ENCODE data around the gene CSNK1G3. TPM values are rescaled to one million over a fixed set of nuclear protein-coding genes. Genes with fewer than 3 reads are reported as not detected.
"Not testable (repeated sequence)": the region's sequence is repeated elsewhere in the genome, so short reads cannot be mapped to it uniquely, and the experiment has no call there.

CSNK1G3 gene
- total and polyA plus RNA-seq, 5 donors from 2014 or later: 20.7 to 63.1 (median 28.2) TPM

DNA sequence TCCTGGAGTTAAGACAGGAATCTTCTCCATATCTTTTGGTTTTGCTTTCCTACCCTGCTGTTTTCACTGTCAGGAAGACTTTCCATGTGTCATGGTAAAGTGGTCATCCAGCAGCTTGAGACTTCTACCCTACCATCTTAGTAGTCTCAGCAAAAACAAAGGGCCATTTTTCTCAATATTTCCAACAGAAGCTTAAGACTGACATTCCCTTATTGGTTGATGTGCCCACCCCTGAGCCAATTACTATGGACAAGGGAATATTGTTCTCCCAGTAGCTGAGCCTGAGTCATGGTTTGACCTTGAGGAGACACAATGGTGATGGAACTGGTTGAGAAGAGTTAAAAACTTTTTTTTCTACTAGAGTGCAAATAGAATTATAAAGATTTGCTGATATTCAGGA, 105.6 kb downstream of the CSNK1G3 start:
- no peak overlapping the region for H3K27ac ChIP-seq (ENCODE audit: insufficient read depth, low read length, poor library complexity, severe bottlenecking)
- DNase-seq: no peak
- no peaks in the 10 kb centered on the region for H3K9me3 ChIP-seq (ENCODE audit: control insufficient read depth in 2 of 2, low read length in 2 of 2)
- Mint-ChIP-seq H3K9me3 (peaks cover 0 to 2% (median 0%) of the 10 kb centered on the region in 7 donors), H3K27me3 (no peaks in the 10 kb centered on the region), H3K4me3 (no peak overlapping the region), H3K27ac (no peak overlapping the region), H3K4me1 (no peaks in the 10 kb centered on the region), H3K36me3 (peaks cover 14% of the 10 kb centered on the region)
- peaks cover 12% of the 10 kb centered on the region for H3K36me3 ChIP-seq (ENCODE audit: control insufficient read depth, insufficient read depth, low read length)
- H3K4me1 ChIP-seq (ENCODE audit: control insufficient read depth, insufficient read depth, low read length, poor library complexity, severe bottlenecking): no peaks in the 10 kb centered on the region
- H3K27me3 ChIP-seq (ENCODE audit: control insufficient read depth, insufficient read depth, low read length): no peaks in the 10 kb centered on the region
- no peak overlapping the region for H3K4me3 ChIP-seq (ENCODE audit: low read depth, low read length)
- ATAC-seq (ENCODE audit: low read depth in 2 of 2): no peak

DNA sequence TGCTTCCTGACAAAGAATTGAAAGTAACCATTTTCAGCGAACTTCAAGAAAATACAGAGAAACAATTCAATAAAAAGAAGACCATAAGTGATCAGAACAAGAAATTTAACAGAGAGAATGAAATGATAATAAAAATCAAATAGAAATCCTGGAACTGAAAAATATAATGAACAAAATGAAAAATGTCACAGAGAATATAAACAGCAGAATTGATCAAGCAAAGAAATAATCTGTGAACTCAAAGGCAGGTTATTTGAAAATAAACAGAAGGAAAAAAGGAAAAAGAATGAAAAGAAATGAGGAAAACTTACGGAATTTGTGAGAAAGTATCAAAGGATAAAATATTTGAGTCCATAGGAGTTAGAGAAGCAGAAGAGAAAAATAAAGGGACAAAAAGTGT, 114.1 kb downstream of the CSNK1G3 start:
- ATAC-seq (ENCODE audit: low read depth in 2 of 2) (no peak), DNase-seq (no peak)
- Histone ChIP-seq H3K36me3 (ENCODE audit: control insufficient read depth, insufficient read depth, low read length) (no peaks in the 10 kb centered on the region), H3K4me1 (ENCODE audit: control insufficient read depth, insufficient read depth, low read length, poor library complexity, severe bottlenecking) (no peaks in the 10 kb centered on the region), H3K27ac (ENCODE audit: insufficient read depth, low read length, poor library complexity, severe bottlenecking) (no peak overlapping the region), H3K4me3 (ENCODE audit: low read depth, low read length) (no peak overlapping the region), H3K9me3 (ENCODE audit: control insufficient read depth in 2 of 2, low read length in 2 of 2) (peaks cover 14 to 23% of the 10 kb centered on the region in 2 experiments), H3K27me3 (ENCODE audit: control insufficient read depth, insufficient read depth, low read length) (peaks cover 1% of the 10 kb centered on the region)
- no peak overlapping the region for H3K4me3 Mint-ChIP-seq
- H3K4me1 Mint-ChIP-seq: no peaks in the 10 kb centered on the region
- H3K27me3 Mint-ChIP-seq: peaks cover 26% of the 10 kb centered on the region
- H3K36me3 Mint-ChIP-seq: no peaks in the 10 kb centered on the region
- H3K9me3 Mint-ChIP-seq: peaks cover 0 to 38% (median 14%) of the 10 kb centered on the region in 7 donors
- peak overlapping the region in 1 of 3 donors; percentile 5 for H3K27ac Mint-ChIP-seq

DNA sequence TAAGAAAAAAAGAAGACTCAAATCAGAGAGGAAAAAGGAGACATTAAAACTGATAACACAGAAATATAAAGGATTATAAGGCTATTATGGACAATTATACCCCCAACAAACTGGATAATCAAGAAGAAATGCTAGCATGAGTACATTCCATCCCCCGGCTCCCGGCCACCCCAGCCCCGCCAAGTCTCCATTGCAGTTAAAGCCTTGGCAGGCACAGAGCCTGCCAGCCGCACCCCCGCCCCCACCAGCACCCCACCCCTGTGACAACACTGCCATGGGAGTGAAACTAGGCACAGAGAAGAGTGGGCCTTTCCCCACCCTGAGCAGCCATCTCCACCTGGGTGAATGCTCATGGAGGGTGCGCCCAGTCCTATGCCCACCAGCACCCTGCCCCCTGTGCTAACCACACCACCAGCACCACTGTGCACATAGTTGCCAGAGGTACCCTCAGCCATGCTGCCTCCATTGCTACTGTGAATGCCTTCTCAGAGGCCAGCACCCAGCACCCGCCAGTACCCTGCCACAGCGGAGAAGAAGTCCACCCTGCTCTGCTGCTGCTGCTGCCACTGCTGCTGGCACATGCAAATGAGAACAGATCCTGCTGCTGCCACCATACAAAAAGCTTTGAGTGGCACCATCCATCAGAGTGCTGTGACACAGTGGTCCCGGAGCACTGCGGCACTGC, 117.0 kb downstream of the CSNK1G3 start:
- peaks cover 37% of the 10 kb centered on the region for H3K27me3 Mint-ChIP-seq
- Histone ChIP-seq H3K36me3 (ENCODE audit: control insufficient read depth, insufficient read depth, low read length) (no peaks in the 10 kb centered on the region), H3K4me3 (ENCODE audit: low read depth, low read length) (no peak overlapping the region), H3K9me3 (ENCODE audit: control insufficient read depth in 2 of 2, low read length in 2 of 2) (peaks cover 14 to 23% of the 10 kb centered on the region in 2 experiments), H3K27me3 (ENCODE audit: control insufficient read depth, insufficient read depth, low read length) (peaks cover 1% of the 10 kb centered on the region), H3K27ac (ENCODE audit: insufficient read depth, low read length, poor library complexity, severe bottlenecking) (no peak overlapping the region), H3K4me1 (ENCODE audit: control insufficient read depth, insufficient read depth, low read length, poor library complexity, severe bottlenecking) (no peaks in the 10 kb centered on the region)
- no peak for ATAC-seq (ENCODE audit: low read depth in 2 of 2)
- peaks cover 4 to 46% (median 14%) of the 10 kb centered on the region in 7 donors for H3K9me3 Mint-ChIP-seq
- H3K4me1 Mint-ChIP-seq: no peaks in the 10 kb centered on the region
- H3K36me3 Mint-ChIP-seq: no peaks in the 10 kb centered on the region
- H3K27ac Mint-ChIP-seq: no peak overlapping the region
- no peak overlapping the region for H3K4me3 Mint-ChIP-seq
- DNase-seq: no peak

DNA sequence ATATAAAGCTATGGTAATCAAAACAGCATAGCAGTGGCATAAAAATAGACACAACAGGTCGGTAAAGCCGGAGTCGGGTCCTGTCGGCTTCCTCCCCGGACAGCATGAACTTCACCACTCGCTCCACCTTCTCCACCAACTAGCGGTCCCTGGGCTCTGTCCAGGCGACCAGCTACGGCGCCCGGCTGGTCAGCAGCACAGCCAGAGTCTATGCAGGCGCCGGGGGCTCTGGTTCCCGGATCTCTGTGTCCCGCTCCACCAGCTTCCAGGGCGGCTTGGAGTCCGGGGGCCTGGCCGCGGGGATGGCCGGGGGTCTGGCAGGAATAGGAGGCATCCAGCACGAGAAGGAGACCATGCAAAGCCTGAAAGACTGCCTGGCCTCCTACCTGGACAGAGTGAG, 124.0 kb downstream of the CSNK1G3 start:
- peaks cover 0 to 8% (median 4%) of the 10 kb centered on the region in 7 donors for H3K9me3 Mint-ChIP-seq
- Histone ChIP-seq H3K27ac (ENCODE audit: insufficient read depth, low read length, poor library complexity, severe bottlenecking) (no peak overlapping the region), H3K27me3 (ENCODE audit: control insufficient read depth, insufficient read depth, low read length) (no peaks in the 10 kb centered on the region), H3K4me1 (ENCODE audit: control insufficient read depth, insufficient read depth, low read length, poor library complexity, severe bottlenecking) (no peaks in the 10 kb centered on the region), H3K4me3 (ENCODE audit: low read depth, low read length) (no peak overlapping the region), H3K36me3 (ENCODE audit: control insufficient read depth, insufficient read depth, low read length) (no peaks in the 10 kb centered on the region), H3K9me3 (ENCODE audit: control insufficient read depth in 2 of 2, low read length in 2 of 2) (no peaks in the 10 kb centered on the region)
- H3K27ac Mint-ChIP-seq: no peak overlapping the region
- no peak for ATAC-seq (ENCODE audit: low read depth in 2 of 2)
- H3K36me3 Mint-ChIP-seq: no peaks in the 10 kb centered on the region
- DNase-seq: no peak
- H3K4me1 Mint-ChIP-seq: no peaks in the 10 kb centered on the region
- no peak overlapping the region for H3K4me3 Mint-ChIP-seq
- peaks cover 18% of the 10 kb centered on the region for H3K27me3 Mint-ChIP-seq

DNA sequence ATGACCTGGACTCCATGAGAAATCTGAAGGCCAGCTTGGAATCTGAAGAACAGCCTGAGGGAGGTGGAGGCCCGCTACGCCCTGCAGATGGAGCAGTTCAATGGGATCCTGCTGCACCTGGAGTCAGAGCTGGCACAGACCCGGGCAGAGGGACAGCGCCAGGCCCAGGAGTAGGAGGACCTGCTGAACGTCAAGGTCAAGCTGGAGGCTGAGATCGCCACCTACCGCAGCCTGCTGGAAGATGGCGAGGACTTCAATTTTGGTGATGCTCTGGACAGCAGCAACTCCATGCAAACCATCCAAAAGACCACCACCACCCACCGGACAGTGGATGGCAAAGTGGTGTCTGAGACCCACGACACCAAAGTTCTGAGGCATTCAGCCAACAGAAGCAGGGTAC, 125.1 kb downstream of the CSNK1G3 start:
- not testable (repeated sequence) for H3K4me1 Mint-ChIP-seq; H3K27ac ChIP-seq (ENCODE audit: insufficient read depth, low read length, poor library complexity, severe bottlenecking); H3K36me3 Mint-ChIP-seq; H3K9me3 ChIP-seq (ENCODE audit: control insufficient read depth in 2 of 2, low read length in 2 of 2); H3K36me3 ChIP-seq (ENCODE audit: control insufficient read depth, insufficient read depth, low read length); H3K27ac Mint-ChIP-seq; H3K4me3 Mint-ChIP-seq; H3K4me3 ChIP-seq (ENCODE audit: low read depth, low read length); ATAC-seq (ENCODE audit: low read depth in 2 of 2); H3K27me3 ChIP-seq (ENCODE audit: control insufficient read depth, insufficient read depth, low read length); DNase-seq; H3K4me1 ChIP-seq (ENCODE audit: control insufficient read depth, insufficient read depth, low read length, poor library complexity, severe bottlenecking); H3K9me3 Mint-ChIP-seq
- H3K27me3 Mint-ChIP-seq: peaks cover 17% of the 10 kb centered on the region

DNA sequence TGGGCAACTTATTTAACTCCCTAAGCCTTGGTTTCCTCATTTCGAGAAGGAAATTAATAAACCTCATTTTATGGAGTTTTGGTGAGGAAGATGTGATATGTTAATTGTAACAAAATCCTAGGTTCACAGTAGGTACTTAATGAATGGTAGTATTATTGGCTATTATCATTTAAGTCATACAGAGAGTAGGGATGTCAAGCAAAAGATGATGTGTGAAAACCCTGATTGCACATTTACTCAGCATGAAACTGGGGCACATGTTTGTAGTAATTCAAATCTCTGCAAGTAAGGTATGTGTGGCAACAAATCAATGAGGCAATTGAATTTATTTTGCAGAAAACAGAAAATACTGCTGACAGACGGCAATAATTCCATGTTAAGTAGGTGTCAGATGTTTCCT, 127.3 kb downstream of the CSNK1G3 start:
- Mint-ChIP-seq H3K27me3 (peaks cover 8% of the 10 kb centered on the region), H3K27ac (no peak overlapping the region), H3K4me3 (no peak overlapping the region), H3K4me1 (no peaks in the 10 kb centered on the region), H3K36me3 (no peaks in the 10 kb centered on the region), H3K9me3 (peaks cover 0 to 5% (median 0%) of the 10 kb centered on the region in 7 donors)
- no peaks in the 10 kb centered on the region for H3K9me3 ChIP-seq (ENCODE audit: control insufficient read depth in 2 of 2, low read length in 2 of 2)
- peaks cover 1% of the 10 kb centered on the region for H3K27me3 ChIP-seq (ENCODE audit: control insufficient read depth, insufficient read depth, low read length)
- no peaks in the 10 kb centered on the region for H3K4me1 ChIP-seq (ENCODE audit: control insufficient read depth, insufficient read depth, low read length, poor library complexity, severe bottlenecking)
- ATAC-seq (ENCODE audit: low read depth in 2 of 2): no peak
- no peak overlapping the region for H3K4me3 ChIP-seq (ENCODE audit: low read depth, low read length)
- H3K36me3 ChIP-seq (ENCODE audit: control insufficient read depth, insufficient read depth, low read length): no peaks in the 10 kb centered on the region
- H3K27ac ChIP-seq (ENCODE audit: insufficient read depth, low read length, poor library complexity, severe bottlenecking): no peak overlapping the region
- no peak for DNase-seq

DNA sequence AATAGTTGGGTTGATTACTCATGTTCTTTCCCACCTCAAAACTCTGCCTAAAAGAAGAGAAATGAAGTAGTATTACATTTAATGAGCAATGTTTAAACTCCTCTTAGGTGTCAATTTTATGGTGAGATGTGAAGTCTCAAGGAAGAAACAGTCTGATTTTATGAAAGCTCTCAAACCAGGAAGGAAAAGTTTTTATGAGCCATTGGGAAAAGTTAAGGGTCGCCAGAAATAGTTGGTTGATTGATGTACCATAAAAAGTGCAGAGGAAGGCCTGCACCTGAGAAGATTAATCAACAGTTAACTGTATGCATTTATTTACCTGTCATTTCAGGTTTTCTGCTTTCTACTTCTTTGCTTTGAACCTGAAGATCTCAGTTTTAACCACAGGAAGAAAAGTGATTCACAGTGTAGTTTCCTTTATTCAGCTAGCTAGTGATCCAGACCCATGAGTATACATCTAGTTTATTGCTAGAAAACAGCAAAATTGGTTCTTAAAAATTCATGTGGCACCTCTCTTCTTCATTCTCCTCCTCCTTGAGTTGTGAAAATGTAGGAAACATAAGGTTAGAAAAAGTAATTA, 133.1 kb downstream of the CSNK1G3 start:
- H3K4me1 Mint-ChIP-seq: no peaks in the 10 kb centered on the region

DNA sequence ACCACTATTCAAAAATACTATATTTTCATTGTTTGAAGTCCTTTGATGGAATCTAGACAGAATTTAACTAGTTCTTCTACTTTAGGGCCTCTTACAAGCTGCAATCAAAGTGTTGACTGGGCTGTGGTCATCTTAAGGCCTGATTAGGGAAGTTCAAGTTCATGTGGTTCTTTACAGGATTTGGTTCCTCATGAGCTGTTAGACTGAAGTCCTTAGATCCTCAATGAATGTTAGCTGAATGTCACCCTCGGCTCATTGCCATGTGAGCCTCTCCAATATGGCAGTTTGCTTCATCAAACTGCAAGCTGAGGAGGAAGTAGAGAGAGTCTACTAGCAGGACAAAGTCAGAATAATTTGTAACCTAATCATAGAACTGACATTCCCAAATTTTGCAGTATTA, 135.1 kb downstream of the CSNK1G3 start:
- Mint-ChIP-seq H3K27ac (no peak overlapping the region), H3K27me3 (peaks cover 6% of the 10 kb centered on the region), H3K4me3 (no peak overlapping the region), H3K9me3 (peaks cover 0 to 9% (median 1%) of the 10 kb centered on the region in 7 donors), H3K4me1 (no peaks in the 10 kb centered on the region), H3K36me3 (no peaks in the 10 kb centered on the region)
- DNase-seq: no peak
- no peaks in the 10 kb centered on the region for H3K36me3 ChIP-seq (ENCODE audit: control insufficient read depth, insufficient read depth, low read length)
- H3K9me3 ChIP-seq (ENCODE audit: control insufficient read depth in 2 of 2, low read length in 2 of 2): no peaks in the 10 kb centered on the region
- no peaks in the 10 kb centered on the region for H3K4me1 ChIP-seq (ENCODE audit: control insufficient read depth, insufficient read depth, low read length, poor library complexity, severe bottlenecking)
- H3K4me3 ChIP-seq (ENCODE audit: low read depth, low read length): no peak overlapping the region
- no peak overlapping the region for H3K27ac ChIP-seq (ENCODE audit: insufficient read depth, low read length, poor library complexity, severe bottlenecking)
- ATAC-seq (ENCODE audit: low read depth in 2 of 2): no peak
- H3K27me3 ChIP-seq (ENCODE audit: control insufficient read depth, insufficient read depth, low read length): peaks cover 5% of the 10 kb centered on the region

More for the DNA sequence above, 133.1 kb downstream of the CSNK1G3 start:
- Mint-ChIP-seq H3K36me3 (no peaks in the 10 kb centered on the region), H3K4me3 (no peak overlapping the region), H3K27me3 (peaks cover 6% of the 10 kb centered on the region), H3K9me3 (peaks cover 0 to 9% (median 1%) of the 10 kb centered on the region in 7 donors), H3K27ac (no peak overlapping the region)
- DNase-seq (no peak), ATAC-seq (ENCODE audit: low read depth in 2 of 2) (no peak)
- H3K36me3 ChIP-seq (ENCODE audit: control insufficient read depth, insufficient read depth, low read length): no peaks in the 10 kb centered on the region
- H3K27ac ChIP-seq (ENCODE audit: insufficient read depth, low read length, poor library complexity, severe bottlenecking): no peak overlapping the region
- H3K4me1 ChIP-seq (ENCODE audit: control insufficient read depth, insufficient read depth, low read length, poor library complexity, severe bottlenecking): no peaks in the 10 kb centered on the region
- H3K27me3 ChIP-seq (ENCODE audit: control insufficient read depth, insufficient read depth, low read length): peaks cover 5% of the 10 kb centered on the region
- no peaks in the 10 kb centered on the region for H3K9me3 ChIP-seq (ENCODE audit: control insufficient read depth in 2 of 2, low read length in 2 of 2)
- no peak overlapping the region for H3K4me3 ChIP-seq (ENCODE audit: low read depth, low read length)

Data from CD4-positive, CD25-positive, alpha-beta regulatory T cell (primary cell).